Right atrium auricular region (tissue), 2 donors: ENCODE measurements around the gene ITGAX. TPM values are rescaled to one million over a fixed set of nuclear protein-coding genes. Genes with fewer than 3 reads are reported as not detected.

ENCODE experiments used
- DNase-seq: peaks from one replicate; pipeline ENCODE4 v3.0.0-alpha.2; 2019; ENCODE audit warnings: low spot score
- H3K27ac ChIP-seq, 2 donors: fragments of 200-600 bp; sonication (generic); 1 replicate in 1 of 2; 2 replicates in 1 of 2; pipeline ENCODE4 v1.5.1; 2016 to 2019
- H3K27me3 ChIP-seq, 2 donors: fragments of 200-600 bp; sonication (generic); one replicate each; pipeline versions ENCODE4 v1.5.1 to v1.6.0; 2017 to 2019
- H3K36me3 ChIP-seq: fragments of 200-600 bp; sonication (generic); one replicate; pipeline ENCODE4 v1.5.1; 2016
- H3K4me1 ChIP-seq, 2 donors: fragments of 200-600 bp; sonication (generic); one replicate each; pipeline versions ENCODE4 v1.5.1 to v1.6.0; 2017 to 2019
- H3K4me3 ChIP-seq, 2 donors: fragments of 200-600 bp; sonication (generic); 1 replicate in 1 of 2; 2 replicates in 1 of 2; pipeline ENCODE4 v1.5.1; 2017 to 2019; ENCODE audit warnings: mild to moderate bottlenecking in 1 of 2, moderate library complexity in 1 of 2
- H3K9me3 ChIP-seq, 2 donors: fragments of 200-600 bp; sonication (generic); one replicate each; pipeline ENCODE4 v1.5.1; 2019
- CTCF ChIP-seq, 2 donors: fragments of 200-600 bp; sonication (generic); IDR thresholded peaks; one replicate each; pipeline ENCODE4 v1.5.1; 2019; ENCODE audit warnings: antibody characterized with exemption in 2 of 2
- total RNA-seq, 2 donors: library from RNA; depleted of rRNA; stranded (reverse); fragments of >200 nt; gene quantifications; one replicate each; pipeline ENCODE4 v1.1.0, GENCODE V29; 2016

ITGAX gene
- total RNA-seq, 2 donors from 2014 or later = 0.78 to 2.6 TPM

- no peak for TF ChIP-seq CTCF (IDR thresholded peaks at IDR 0.05)
- Histone ChIP-seq H3K4me3 (no peak overlapping the region), H3K9me3 (no peaks in the 10 kb centered on the region), H3K36me3 (no peaks in the 10 kb centered on the region), H3K4me1 (no peaks in the 10 kb centered on the region), H3K27ac (no peak overlapping the region), H3K27me3 (no peaks in the 10 kb centered on the region)
- DNase-seq = no peak
Measured at GRCh38 chr16:31365131-31365865, 10.3 kb downstream of the ITGAX start.

DNA sequence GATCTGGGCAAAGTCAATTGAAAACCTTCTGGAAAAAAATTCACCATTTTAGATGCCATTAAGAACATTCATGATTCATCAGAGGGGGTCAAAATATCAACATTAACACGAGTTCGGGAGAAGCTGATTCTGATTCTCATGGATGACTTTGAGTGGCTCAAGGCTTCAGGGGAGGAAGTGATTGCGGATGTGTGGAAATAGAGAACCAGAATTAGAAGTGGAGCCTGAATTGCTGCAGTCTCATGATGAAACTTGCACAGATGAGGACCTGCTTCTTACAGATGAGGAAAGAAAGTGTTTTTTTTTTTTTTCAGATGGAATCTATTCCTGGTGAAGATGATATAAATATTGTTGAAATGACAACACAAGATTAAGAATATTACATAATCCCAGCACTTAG, 12.9 kb downstream of the ITGAX start:
- no peaks in the 10 kb centered on the region for H3K4me1 ChIP-seq
- H3K9me3 ChIP-seq = no peaks in the 10 kb centered on the region
- H3K4me3 ChIP-seq = no peak overlapping the region
- no peak for DNase-seq
- TF ChIP-seq CTCF (IDR thresholded peaks at IDR 0.05) = no peak
- no peak overlapping the region for H3K27ac ChIP-seq
- no peaks in the 10 kb centered on the region for H3K36me3 ChIP-seq
- H3K27me3 ChIP-seq = no peaks in the 10 kb centered on the region

GRCh38 chr16:31371008-31371407, 16.0 kb downstream of the ITGAX start:
- no peak overlapping the region for H3K4me3 ChIP-seq
- peaks cover 0 to 6% of the 10 kb centered on the region in 2 donors for H3K9me3 ChIP-seq
- H3K36me3 ChIP-seq = no peaks in the 10 kb centered on the region
- no peaks in the 10 kb centered on the region for H3K27me3 ChIP-seq
- no peak for TF ChIP-seq CTCF (IDR thresholded peaks at IDR 0.05)
- no peak for DNase-seq
- H3K4me1 ChIP-seq = no peaks in the 10 kb centered on the region
- no peak overlapping the region for H3K27ac ChIP-seq

- Histone ChIP-seq H3K27me3 (no peaks in the 10 kb centered on the region), H3K4me3 (no peak overlapping the region), H3K36me3 (no peaks in the 10 kb centered on the region), H3K9me3 (peaks cover 0 to 6% of the 10 kb centered on the region in 2 donors), H3K4me1 (no peaks in the 10 kb centered on the region), H3K27ac (no peak overlapping the region)
- DNase-seq = no peak
- TF ChIP-seq CTCF (IDR thresholded peaks at IDR 0.05) = no peak
Measured at GRCh38 chr16:31371619-31372484, 16.9 kb downstream of the ITGAX start.

GRCh38 chr16:31373235-31373634, 18.3 kb downstream of the ITGAX start:
- DNase-seq = no peak
- Histone ChIP-seq H3K27me3 (no peaks in the 10 kb centered on the region), H3K4me3 (no peak overlapping the region), H3K36me3 (no peaks in the 10 kb centered on the region), H3K4me1 (no peaks in the 10 kb centered on the region), H3K27ac (no peak overlapping the region), H3K9me3 (peaks cover 0 to 6% of the 10 kb centered on the region in 2 donors)
- no peak for TF ChIP-seq CTCF (IDR thresholded peaks at IDR 0.05)
